ENCODE data around the gene SLC41A3. TPM values are rescaled to one million over a fixed set of nuclear protein-coding genes. Genes with fewer than 3 reads are reported as not detected.
"Not testable (repeated sequence)": the region's sequence is repeated elsewhere in the genome, so short reads cannot be mapped to it uniquely, and the experiment has no call there.

Gene SLC41A3
- total RNA-seq, 1 donor from 2014 or later: 52.3 TPM

- Mint-ChIP-seq H3K4me3 (ENCODE audit: unreplicated experiment) (no peak overlapping the region), H3K27me3 (ENCODE audit: unreplicated experiment) (peaks cover 2% of the 10 kb centered on the region)
Observed at GRCh38 chr3:126100634-126101301, 16.8 kb upstream of the SLC41A3 start.

DNA sequence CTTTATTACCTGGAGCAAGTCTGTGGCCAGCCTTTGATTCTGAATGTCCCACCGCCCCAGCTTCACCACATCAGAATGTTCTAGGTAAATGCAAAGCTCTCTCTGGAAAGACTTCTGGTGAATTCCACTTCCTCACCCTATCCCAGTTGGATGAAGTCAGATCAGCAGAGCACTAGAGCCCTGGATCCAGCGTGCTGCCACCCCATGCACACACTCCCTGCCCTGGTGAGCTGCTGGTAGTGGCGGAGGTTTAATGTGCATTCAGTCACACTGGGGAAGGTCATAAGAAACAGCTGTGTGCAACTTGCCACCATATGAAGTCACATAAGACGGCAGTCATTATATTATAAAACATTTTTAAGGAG is 16.3 kb upstream of the SLC41A3 start:
- Mint-ChIP-seq H3K27me3 (ENCODE audit: unreplicated experiment) (peaks cover 2% of the 10 kb centered on the region), H3K27ac (ENCODE audit: unreplicated experiment) (no peak overlapping the region), H3K36me3 (ENCODE audit: low read depth, unreplicated experiment) (no peaks in the 10 kb centered on the region), H3K9me3 (ENCODE audit: unreplicated experiment) (no peaks in the 10 kb centered on the region), H3K4me1 (ENCODE audit: unreplicated experiment) (peaks cover 8% of the 10 kb centered on the region), H3K4me3 (ENCODE audit: unreplicated experiment) (no peak overlapping the region)
- TF ChIP-seq CTCF (IDR thresholded peaks at IDR 0.05; ENCODE audit: unreplicated experiment): no peak
- DNase-seq (ENCODE audit: low spot score): no peak

More at GRCh38 chr3:126100634-126101301, 16.8 kb upstream of the SLC41A3 start:
- Mint-ChIP-seq H3K4me1 (ENCODE audit: unreplicated experiment) (peaks cover 8% of the 10 kb centered on the region), H3K36me3 (ENCODE audit: low read depth, unreplicated experiment) (no peaks in the 10 kb centered on the region), H3K27ac (ENCODE audit: unreplicated experiment) (no peak overlapping the region), H3K9me3 (ENCODE audit: unreplicated experiment) (no peaks in the 10 kb centered on the region)
- DNase-seq (ENCODE audit: low spot score): no peak
- TF ChIP-seq CTCF (IDR thresholded peaks at IDR 0.05; ENCODE audit: unreplicated experiment): no peak

DNA sequence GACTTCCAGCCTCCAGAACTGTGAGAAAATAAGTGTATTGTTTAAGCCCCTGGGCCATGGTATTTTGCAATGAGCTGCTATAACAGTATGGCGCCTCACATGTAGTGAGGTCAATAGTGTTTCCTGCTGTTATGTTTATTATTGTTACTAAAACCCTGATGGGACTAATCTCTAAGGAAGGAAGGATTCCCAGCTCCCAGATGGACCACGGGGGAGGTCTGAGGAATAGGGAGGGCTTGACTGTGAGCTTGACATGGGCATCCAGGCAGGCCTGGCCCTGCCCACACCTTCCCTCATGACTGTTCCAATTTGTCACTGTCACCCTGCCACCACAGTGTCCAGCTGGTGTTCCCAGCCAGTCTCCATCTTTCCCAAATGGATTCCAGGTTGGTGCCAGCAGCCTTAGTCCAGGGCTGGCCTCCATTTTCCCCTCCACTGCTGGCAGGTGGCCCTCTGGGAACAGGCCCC is 14.5 kb upstream of the SLC41A3 start:
- Mint-ChIP-seq H3K27me3 (ENCODE audit: unreplicated experiment) (peaks cover 2% of the 10 kb centered on the region), H3K4me1 (ENCODE audit: unreplicated experiment) (peaks cover 8% of the 10 kb centered on the region), H3K27ac (ENCODE audit: unreplicated experiment) (no peak overlapping the region), H3K4me3 (ENCODE audit: unreplicated experiment) (no peak overlapping the region), H3K9me3 (ENCODE audit: unreplicated experiment) (no peaks in the 10 kb centered on the region), H3K36me3 (ENCODE audit: low read depth, unreplicated experiment) (no peaks in the 10 kb centered on the region)
- TF ChIP-seq CTCF (IDR thresholded peaks at IDR 0.05; ENCODE audit: unreplicated experiment): no peak
- DNase-seq (ENCODE audit: low spot score): no peak

GRCh38 chr3:126097801-126098200 is 13.9 kb upstream of the SLC41A3 start:
- Mint-ChIP-seq H3K27me3 (ENCODE audit: unreplicated experiment) (peaks cover 2% of the 10 kb centered on the region), H3K9me3 (ENCODE audit: unreplicated experiment) (no peaks in the 10 kb centered on the region), H3K27ac (ENCODE audit: unreplicated experiment) (no peak overlapping the region), H3K36me3 (ENCODE audit: low read depth, unreplicated experiment) (no peaks in the 10 kb centered on the region), H3K4me1 (ENCODE audit: unreplicated experiment) (peaks cover 8% of the 10 kb centered on the region), H3K4me3 (ENCODE audit: unreplicated experiment) (no peak overlapping the region)
- DNase-seq (ENCODE audit: low spot score): no peak
- TF ChIP-seq CTCF (IDR thresholded peaks at IDR 0.05; ENCODE audit: unreplicated experiment): no peak

DNA sequence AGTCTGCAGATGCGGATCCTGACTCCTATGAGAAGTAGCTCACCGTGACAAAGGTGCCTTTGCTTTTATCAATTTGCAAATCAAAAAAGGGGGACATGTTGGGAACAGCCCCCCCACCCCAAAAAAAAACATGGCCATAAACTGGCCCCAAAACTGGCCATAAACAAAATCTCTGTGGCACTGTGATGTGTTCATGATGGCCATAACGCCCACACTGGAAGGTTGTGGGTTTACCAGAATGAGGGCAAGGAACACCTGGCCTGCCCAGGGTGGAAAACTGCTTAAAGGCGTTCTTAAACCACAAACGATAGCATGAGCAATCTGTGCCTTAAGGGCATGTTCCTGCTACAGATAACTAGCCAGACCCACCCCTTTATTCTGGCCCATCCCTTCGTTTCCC is 12.3 kb upstream of the SLC41A3 start:
- DNase-seq (ENCODE audit: low spot score); H3K4me1 Mint-ChIP-seq (ENCODE audit: unreplicated experiment); H3K27me3 Mint-ChIP-seq (ENCODE audit: unreplicated experiment); H3K9me3 Mint-ChIP-seq (ENCODE audit: unreplicated experiment); H3K27ac Mint-ChIP-seq (ENCODE audit: unreplicated experiment); H3K36me3 Mint-ChIP-seq (ENCODE audit: low read depth, unreplicated experiment); H3K4me3 Mint-ChIP-seq (ENCODE audit: unreplicated experiment): not testable (repeated sequence)

GRCh38 chr3:126092128-126092527 is 8.2 kb upstream of the SLC41A3 start:
- H3K27ac Mint-ChIP-seq (ENCODE audit: unreplicated experiment); H3K4me3 Mint-ChIP-seq (ENCODE audit: unreplicated experiment); H3K27me3 Mint-ChIP-seq (ENCODE audit: unreplicated experiment); DNase-seq (ENCODE audit: low spot score); H3K4me1 Mint-ChIP-seq (ENCODE audit: unreplicated experiment): not testable (repeated sequence)
- Mint-ChIP-seq H3K36me3 (ENCODE audit: low read depth, unreplicated experiment) (peaks cover 15% of the 10 kb centered on the region), H3K9me3 (ENCODE audit: unreplicated experiment) (peaks cover 13% of the 10 kb centered on the region)
